Natural killer cell treated with Interleukin-12 subunit alpha and Interleukin-12 subunit beta and Interleukin-15 and Interleukin-18, amount 100 ng/mL, for 72 hours (primary cell): ENCODE measurements around the gene MN1. TPM values are rescaled to one million over a fixed set of nuclear protein-coding genes. Genes with fewer than 3 reads are reported as not detected.

Experiments used
- ATAC-seq, 2 donors: fragments of 150-1000 bp; cut with Tn5 transposase in 1 of 2; sonication (Bioruptor Pico), chemical (Tn5 transposase) in 1 of 2; 2 replicates each; pipeline ENCODE4 v1.10.0; 2021
- DNase-seq: peaks from one replicate; pipeline ENCODE4 v3.0.0; 2022; ENCODE audit warnings: low spot score
- H3K27ac Mint-ChIP-seq, 2 donors: 1 replicate in 1 of 2; 2 replicates in 1 of 2; pipeline ENCODE4 v1.8.0; 2022; ENCODE audit warnings: mixed read lengths in 2 of 2, mild to moderate bottlenecking in 1 of 2, moderate library complexity in 1 of 2
- H3K27me3 Mint-ChIP-seq, 2 donors: 1 replicate in 1 of 2; 2 replicates in 1 of 2; pipeline ENCODE4 v1.8.0; 2022; ENCODE audit warnings: mixed read lengths in 2 of 2
- H3K36me3 Mint-ChIP-seq: one replicate; pipeline ENCODE4 v1.8.0; 2022; ENCODE audit warnings: mixed read lengths
- H3K4me1 Mint-ChIP-seq, 2 donors: 1 replicate in 1 of 2; 2 replicates in 1 of 2; pipeline ENCODE4 v1.8.0; 2022; ENCODE audit warnings: low read depth in 2 of 2, mixed read lengths in 2 of 2, mild to moderate bottlenecking in 1 of 2
- H3K4me3 Mint-ChIP-seq: one replicate; pipeline ENCODE4 v1.8.0; 2022; ENCODE audit warnings: mixed read lengths
- H3K9me3 Mint-ChIP-seq: 2 replicates; pipeline ENCODE4 v1.8.0; 2022; ENCODE audit warnings: mixed read lengths
- total RNA-seq, 2 donors: library from RNA; stranded (reverse); gene quantifications; one replicate each; pipeline ENCODE4 v1.2.3, GENCODE V29; 2022

Gene MN1
- total RNA-seq, 2 donors from 2014 or later: 0.61 to 2.5 TPM

DNA sequence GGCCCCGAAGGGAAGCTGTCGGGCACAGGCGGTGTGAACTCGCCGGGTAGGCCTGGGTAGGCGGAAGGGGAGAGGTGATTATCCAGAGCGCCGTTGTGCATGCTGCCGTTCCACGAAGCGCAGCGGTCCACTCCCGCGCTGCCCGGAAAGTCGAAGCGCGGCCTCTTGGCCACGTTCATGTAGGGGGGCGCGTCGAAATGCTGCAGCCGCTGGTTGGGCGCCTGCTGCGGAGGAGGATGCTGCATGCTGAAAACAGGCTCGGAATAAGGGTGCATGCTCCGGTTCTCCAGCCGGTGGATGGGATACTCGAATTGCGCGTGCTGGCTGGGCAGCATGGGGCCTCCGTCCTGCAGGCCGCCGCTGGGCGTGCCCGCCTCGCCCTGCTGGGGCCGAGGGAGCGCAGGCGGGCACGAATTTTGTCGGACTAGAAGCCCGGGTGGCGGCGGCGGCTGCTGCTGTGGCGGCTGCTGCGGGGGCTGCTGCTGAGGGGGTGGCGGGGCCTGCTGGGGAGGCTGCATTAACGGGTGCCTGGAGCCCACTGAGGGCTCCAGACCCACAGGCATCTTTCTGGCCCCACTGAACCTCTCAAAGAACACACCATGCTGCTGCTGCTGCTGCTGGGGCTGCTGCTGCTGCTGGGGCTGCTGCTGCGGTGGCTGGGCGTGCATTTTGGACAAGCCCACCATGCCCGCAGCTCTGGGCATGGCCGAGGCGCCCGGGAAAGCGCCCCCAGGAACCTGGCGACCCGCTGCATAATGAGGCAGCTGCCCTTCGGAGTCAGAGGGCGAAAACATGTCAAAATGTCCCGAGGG lies 2.3 kb downstream of the MN1 start:
- DNase-seq (no peak), ATAC-seq (no peak)
- peaks cover 10 to 16% of the 10 kb centered on the region in 2 donors for H3K27me3 Mint-ChIP-seq
- peak overlapping the region; percentile 38 for H3K4me3 Mint-ChIP-seq
- H3K27ac Mint-ChIP-seq: no peak overlapping the region
- peaks cover 7% of the 10 kb centered on the region in 2 donors for H3K4me1 Mint-ChIP-seq
- H3K36me3 Mint-ChIP-seq: no peaks in the 10 kb centered on the region
- H3K9me3 Mint-ChIP-seq: no peaks in the 10 kb centered on the region

DNA sequence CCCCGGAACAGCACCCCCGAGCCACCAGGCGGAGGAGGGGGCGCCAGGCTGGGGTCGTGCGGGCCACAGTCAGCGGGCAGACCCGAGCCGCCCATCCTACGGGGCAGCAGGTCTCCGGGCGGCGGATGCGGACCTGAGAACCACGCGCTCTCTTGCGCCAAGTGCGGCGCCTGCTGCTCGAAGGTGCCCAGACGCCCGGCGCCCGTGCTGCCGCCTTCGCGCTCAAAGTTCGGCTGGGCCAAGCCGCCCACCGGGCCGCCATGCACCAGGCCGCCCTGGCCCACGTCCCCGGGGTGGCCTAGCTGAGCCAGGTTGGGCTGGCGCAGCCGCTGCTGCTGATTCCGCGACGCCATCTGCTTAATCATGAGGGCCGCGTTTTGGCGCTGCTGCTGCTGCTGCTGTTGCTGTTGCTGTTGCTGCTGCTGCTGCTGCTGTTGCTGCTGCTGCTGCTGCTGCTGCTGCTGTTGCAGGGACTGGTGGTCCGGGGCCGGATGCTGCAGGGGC lies 3.0 kb downstream of the MN1 start:
- Mint-ChIP-seq H3K27ac (no peak overlapping the region), H3K36me3 (no peaks in the 10 kb centered on the region), H3K9me3 (no peaks in the 10 kb centered on the region), H3K4me1 (peaks cover 7% of the 10 kb centered on the region in 2 donors), H3K4me3 (peak overlapping the region; percentile 38), H3K27me3 (peaks cover 9 to 12% of the 10 kb centered on the region in 2 donors)
- DNase-seq (no peak), ATAC-seq (no peak)

DNA sequence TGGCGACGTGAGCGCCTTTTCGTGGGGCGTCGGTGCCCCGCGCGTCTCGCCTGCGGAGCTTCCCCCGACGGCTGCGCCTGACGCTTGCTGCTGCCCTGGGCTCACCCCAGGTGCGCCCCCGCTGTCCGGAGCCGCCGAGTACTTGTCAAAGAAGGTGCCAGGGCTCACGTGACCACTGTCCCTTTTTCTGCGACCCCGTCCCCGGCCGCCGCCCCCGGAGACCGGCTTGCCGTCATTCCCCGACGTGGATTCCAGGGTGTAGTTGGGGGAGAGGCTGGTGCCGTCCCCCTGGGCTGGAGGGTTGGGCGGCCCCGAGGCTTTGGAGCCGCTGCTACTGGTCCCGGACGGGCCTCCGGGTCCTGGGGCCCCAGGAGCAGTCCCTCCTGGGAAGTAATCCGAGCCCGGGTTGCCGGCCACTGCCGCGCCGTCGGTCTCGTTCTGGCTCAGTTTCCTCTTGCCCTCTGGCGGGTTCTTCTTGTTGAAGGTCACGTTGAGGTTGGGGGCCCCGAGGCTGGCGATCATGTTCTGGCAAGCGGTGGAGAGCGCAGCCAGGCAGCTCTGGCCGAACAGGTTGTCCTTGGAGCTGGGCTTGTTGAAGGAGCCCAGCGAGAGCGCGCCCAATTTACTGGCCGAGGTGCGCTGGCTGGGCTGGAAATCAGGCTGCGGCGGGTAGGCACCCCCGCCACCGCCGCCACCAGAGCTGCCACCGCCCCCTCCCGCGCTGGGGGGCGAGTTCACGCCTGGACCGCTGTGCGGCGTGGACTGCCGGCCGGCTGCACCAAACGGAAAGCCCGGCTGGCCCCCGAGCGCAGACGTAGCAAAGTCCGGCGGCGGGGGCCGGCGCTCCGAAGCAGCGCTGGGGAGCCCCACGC lies 3.8 kb downstream of the MN1 start:
- Mint-ChIP-seq H3K4me1 (peaks cover 6% of the 10 kb centered on the region in 2 donors), H3K27ac (no peak overlapping the region), H3K9me3 (no peaks in the 10 kb centered on the region), H3K36me3 (no peaks in the 10 kb centered on the region), H3K27me3 (peaks cover 5 to 7% of the 10 kb centered on the region in 2 donors), H3K4me3 (no peak overlapping the region)
- DNase-seq: no peak
- ATAC-seq: no peak

DNA sequence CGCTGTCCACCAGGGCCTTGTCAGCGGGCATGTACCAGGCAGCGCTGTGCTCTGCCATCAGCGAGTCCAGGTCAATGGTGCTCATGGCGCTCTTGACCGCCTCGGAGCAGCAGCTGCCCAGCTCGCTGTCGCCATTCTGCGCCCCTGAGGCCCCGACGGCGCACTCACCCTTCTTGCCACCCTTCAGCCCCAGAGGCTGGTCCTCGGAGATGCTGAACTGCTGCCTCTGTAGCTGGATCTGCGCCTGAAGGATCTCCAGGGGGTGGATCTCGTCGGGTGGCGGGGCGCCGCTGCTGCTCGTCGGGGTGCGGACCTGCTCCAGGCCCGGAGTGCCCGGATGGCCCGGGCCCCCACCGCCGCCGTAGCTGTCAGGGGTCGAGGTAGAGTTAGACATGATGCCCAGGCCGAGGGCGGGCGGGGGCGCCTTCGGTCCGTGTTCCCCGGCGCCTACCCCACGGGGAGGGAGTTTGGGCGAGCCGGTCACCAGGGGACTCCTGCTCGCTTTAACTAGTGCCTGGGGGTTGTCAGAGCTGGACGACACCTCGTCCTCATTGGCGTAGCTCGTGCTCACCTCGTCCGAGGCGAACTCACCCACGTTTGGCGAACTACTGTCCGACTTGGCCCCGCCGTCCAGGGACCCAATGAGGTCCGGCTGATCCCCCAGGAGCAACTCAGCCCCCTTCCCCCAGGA lies 4.6 kb downstream of the MN1 start:
- Mint-ChIP-seq H3K36me3 (no peaks in the 10 kb centered on the region), H3K27me3 (peaks cover 0 to 2% of the 10 kb centered on the region in 2 donors), H3K4me3 (no peak overlapping the region), H3K4me1 (no peaks in the 10 kb centered on the region), H3K9me3 (no peaks in the 10 kb centered on the region), H3K27ac (no peak overlapping the region)
- DNase-seq: no peak
- ATAC-seq: no peak

DNA sequence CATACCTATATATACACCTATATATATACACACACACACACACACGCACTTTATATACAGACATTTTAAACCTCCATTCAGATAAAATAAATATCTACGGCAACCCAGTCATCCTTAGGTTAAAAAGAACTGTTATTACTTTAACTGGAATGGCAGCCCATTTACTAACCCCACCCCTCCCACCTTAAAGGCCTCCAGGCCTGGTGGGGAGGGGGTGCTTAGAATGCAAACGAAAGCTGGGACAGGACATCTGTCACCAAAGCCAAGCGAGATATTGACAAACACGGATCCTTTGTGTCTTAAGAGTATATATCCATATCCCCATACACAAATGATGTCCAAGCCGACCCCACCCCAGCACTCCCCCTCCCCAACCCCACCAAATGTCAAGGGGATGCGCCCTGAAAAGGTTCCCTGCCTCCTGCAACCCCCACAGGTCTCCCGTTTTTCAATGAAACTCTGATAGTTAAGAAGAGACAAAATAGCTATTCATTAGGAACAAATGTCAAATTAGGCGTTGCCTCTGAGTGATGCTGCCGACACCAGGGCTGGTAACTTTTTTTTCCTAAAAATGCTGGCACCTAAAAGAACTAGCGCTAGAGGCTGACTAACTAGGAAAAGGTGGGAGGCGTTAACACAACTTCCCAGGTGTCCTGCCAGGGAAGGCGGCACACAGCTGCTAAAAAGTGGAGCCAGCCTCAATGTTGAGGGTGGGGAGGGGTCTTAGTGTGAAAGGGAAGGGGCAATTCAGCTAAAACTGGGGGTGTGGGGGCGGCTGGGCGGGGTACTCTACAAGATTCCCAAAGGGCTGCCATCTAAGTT lies 5.6 kb downstream of the MN1 start:
- H3K9me3 Mint-ChIP-seq: no peaks in the 10 kb centered on the region
- ATAC-seq: no peak
- H3K36me3 Mint-ChIP-seq: no peaks in the 10 kb centered on the region
- no peaks in the 10 kb centered on the region for H3K4me1 Mint-ChIP-seq
- peaks cover 0 to 2% of the 10 kb centered on the region in 2 donors for H3K27me3 Mint-ChIP-seq
- DNase-seq: no peak
- no peak overlapping the region for H3K27ac Mint-ChIP-seq
- H3K4me3 Mint-ChIP-seq: no peak overlapping the region

DNA sequence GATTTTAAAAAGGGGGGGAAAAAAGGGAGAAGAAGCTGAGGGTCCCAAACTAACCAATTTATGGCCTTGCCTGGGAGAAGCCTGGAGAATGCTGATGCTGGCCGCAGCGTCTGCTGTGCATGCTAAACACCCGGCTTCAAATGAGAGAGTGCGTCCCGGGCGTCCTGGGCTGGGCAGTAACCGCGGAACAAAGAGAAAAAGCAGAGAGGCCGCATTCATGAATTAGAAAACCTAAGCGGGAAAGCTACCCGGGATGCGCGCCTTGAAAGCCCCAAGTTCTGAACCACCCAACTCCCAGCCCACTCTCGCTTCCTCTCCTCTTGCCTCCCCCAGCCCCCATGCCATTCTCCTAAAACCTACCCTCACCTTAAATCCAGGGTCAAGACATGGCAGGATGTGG lies 6.5 kb downstream of the MN1 start:
- Mint-ChIP-seq H3K9me3 (no peaks in the 10 kb centered on the region), H3K36me3 (no peaks in the 10 kb centered on the region), H3K27me3 (peaks cover 0 to 5% of the 10 kb centered on the region in 2 donors), H3K4me3 (no peak overlapping the region), H3K4me1 (no peaks in the 10 kb centered on the region), H3K27ac (no peak overlapping the region)
- ATAC-seq: no peak
- DNase-seq: no peak

DNA sequence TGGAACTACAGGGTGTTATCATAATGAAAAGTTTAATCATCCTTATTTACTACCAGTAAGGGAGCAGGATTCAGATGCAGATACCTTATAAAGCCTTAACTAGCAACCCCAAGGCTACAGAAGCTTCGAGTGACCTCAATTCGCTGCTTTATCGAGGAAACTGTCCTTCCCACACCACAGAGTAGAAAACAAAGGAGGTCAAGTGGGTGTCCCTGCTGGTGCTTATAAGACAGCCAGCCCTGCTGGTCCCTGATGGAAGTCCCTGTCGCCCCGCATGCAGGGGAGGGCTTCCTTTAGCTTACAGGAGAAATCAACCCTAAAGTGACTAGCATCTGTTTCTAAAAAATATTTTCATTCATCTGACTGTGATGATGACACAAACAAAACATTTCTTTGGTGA lies 7.3 kb downstream of the MN1 start:
- Mint-ChIP-seq H3K27ac (no peak overlapping the region), H3K4me1 (no peaks in the 10 kb centered on the region), H3K4me3 (no peak overlapping the region), H3K27me3 (peaks cover 0 to 5% of the 10 kb centered on the region in 2 donors), H3K9me3 (no peaks in the 10 kb centered on the region), H3K36me3 (no peaks in the 10 kb centered on the region)
- DNase-seq: no peak
- no peak for ATAC-seq

DNA sequence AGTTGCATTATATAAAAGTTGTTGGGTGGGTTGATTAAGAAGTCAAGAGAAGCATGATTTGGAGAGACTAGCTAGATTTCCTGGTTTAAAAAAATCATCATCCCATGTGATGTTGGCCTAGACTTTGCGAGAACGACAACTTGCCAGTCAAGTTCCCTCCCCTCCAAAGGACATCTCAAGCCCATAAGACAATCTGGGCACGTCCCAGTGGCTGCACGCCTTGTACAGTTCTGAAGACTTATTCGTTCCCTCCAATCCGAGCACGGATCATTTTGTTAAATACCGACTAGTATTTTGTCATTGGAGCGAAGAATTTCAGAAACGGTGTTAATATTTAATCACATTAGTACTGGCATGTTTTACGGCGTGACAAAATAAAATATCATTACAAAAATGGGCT lies 8.0 kb downstream of the MN1 start:
- Mint-ChIP-seq H3K36me3 (no peaks in the 10 kb centered on the region), H3K4me1 (no peaks in the 10 kb centered on the region), H3K27me3 (peaks cover 0 to 3% of the 10 kb centered on the region in 2 donors), H3K9me3 (no peaks in the 10 kb centered on the region), H3K27ac (no peak overlapping the region), H3K4me3 (no peak overlapping the region)
- ATAC-seq: no peak
- no peak for DNase-seq

DNA sequence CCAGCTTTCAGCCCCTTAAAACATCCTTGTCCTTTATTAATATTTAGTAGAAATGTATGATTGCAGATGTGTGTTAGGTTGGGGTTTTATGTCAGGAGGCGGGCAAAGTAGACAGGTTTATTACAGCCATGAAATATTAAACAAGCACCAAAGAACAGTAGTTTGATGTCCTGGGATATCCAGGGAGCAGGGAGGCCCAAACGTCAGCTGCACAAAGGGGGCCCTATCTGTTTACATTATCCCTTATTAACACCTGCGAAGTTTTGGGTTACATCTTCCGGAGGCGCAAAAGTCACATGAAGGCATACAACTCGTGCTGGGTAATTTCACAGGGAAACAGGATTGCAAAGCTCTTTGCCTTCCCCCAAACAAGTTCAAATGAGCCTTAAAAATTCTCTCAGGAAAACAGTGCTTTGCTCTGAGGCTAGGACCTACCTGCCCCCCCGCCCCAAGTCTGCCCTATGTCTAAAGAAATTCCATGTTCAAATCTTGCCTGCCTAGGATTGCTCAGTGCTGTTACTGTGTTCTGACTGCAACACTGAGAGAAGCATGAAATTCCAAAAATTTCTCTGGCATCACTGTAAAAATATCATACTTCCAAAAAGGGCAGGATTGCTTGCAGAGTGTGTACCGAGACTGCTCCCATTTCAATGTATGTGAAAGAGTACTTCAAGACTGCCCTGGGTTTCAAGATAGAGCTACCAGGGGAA lies 8.9 kb downstream of the MN1 start:
- Mint-ChIP-seq H3K36me3 (no peaks in the 10 kb centered on the region), H3K4me1 (no peaks in the 10 kb centered on the region), H3K27me3 (peaks cover 7% of the 10 kb centered on the region in 2 donors), H3K4me3 (no peak overlapping the region), H3K27ac (no peak overlapping the region), H3K9me3 (no peaks in the 10 kb centered on the region)
- no peak for DNase-seq
- no peak for ATAC-seq

DNA sequence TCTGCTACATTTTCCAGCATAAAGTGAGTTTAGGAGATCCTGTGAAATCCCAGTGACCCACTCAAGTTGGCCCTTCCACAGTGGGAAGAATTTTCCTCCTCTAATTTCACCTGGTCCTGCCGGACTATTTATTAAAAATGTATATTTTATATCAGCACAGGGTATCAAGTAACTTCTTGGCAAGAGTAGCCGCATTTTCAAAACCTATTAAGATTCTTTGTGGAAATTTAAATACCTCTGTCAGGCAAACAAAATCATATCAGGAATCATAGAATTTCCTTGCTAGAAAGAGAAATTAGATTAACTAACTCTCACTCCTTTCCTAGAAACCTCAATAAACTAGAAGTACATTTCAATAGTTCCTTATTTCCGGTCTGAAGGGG lies 9.7 kb downstream of the MN1 start:
- Mint-ChIP-seq H3K9me3 (no peaks in the 10 kb centered on the region), H3K4me3 (no peak overlapping the region), H3K27me3 (peaks cover 7% of the 10 kb centered on the region in 2 donors), H3K36me3 (no peaks in the 10 kb centered on the region), H3K27ac (no peak overlapping the region), H3K4me1 (no peaks in the 10 kb centered on the region)
- DNase-seq (no peak), ATAC-seq (no peak)

DNA sequence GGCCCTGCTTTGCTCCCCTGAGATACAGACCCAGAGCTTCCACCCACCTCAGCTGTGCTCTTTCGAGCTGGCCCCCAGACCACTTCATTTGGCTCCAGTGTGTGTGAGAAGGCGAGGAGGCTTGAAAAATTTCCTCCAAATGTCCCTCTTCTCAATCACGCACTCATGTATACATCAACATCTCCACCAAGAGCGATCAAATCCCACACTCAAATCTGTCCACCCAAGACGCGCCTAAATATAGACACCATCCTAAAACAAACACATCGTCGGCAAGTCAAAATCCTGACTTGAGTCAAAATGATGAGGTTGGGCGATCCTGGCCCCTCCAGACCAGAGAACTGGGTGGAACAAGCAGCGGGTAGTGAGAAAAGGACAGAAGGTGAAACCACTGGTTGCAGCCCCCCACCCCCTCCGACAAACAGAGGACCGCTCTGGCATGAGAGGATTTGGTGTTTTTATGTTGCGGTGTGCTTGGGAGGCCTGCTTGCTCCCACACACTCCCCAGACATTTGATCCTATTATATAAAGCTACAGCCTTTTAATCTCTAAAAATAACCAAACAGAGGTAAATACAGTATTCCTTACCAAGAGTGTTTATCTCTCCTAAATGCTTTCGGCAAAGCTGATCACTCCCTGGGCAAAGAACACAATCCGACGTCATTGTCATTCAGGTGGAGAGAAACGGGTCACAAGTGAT lies 10.2 kb downstream of the MN1 start:
- H3K27me3 Mint-ChIP-seq: peaks cover 7% of the 10 kb centered on the region in 2 donors
- H3K4me1 Mint-ChIP-seq: no peaks in the 10 kb centered on the region

More for the DNA sequence above, 10.2 kb downstream of the MN1 start:
- Mint-ChIP-seq H3K36me3 (no peaks in the 10 kb centered on the region), H3K4me3 (no peak overlapping the region), H3K9me3 (no peaks in the 10 kb centered on the region), H3K27ac (no peak overlapping the region)
- ATAC-seq (no peak), DNase-seq (no peak)
